HS-5 (cell line): ENCODE data around the gene GALNT16.

Experiments
- DNase-seq: peaks from one replicate; pipeline ENCODE4 v3.0.0-alpha.2; 2012; ENCODE audit warnings: low read depth

GALNT16 gene

GRCh38 chr14:69317102-69317755 is 57.3 kb downstream of the GALNT16 start:
- peak; percentile 90 for DNase-seq

GRCh38 chr14:69317780-69318179 is 57.8 kb downstream of the GALNT16 start:
- no peak for DNase-seq

GRCh38 chr14:69318241-69318640 is 58.3 kb downstream of the GALNT16 start:
- DNase-seq: no peak

- DNase-seq: no peak
These were observed 59.0 kb downstream of the GALNT16 start for GRCh38 chr14:69318901-69319475.

- no peak for DNase-seq
These were observed 60.0 kb downstream of the GALNT16 start for GRCh38 chr14:69319911-69320310.

GRCh38 chr14:69320581-69321365 is 60.8 kb downstream of the GALNT16 start:
- DNase-seq: no peak

- DNase-seq: no peak
These were observed 61.8 kb downstream of the GALNT16 start for GRCh38 chr14:69321601-69322330.

- no peak for DNase-seq
These were observed 63.5 kb downstream of the GALNT16 start for GRCh38 chr14:69323266-69323998.

GRCh38 chr14:69323999-69324282 is 64.0 kb downstream of the GALNT16 start:
- no peak for DNase-seq

- DNase-seq: no peak
These were observed 64.5 kb downstream of the GALNT16 start for GRCh38 chr14:69324341-69324931.

- no peak for DNase-seq
These were observed 65.1 kb downstream of the GALNT16 start for GRCh38 chr14:69325086-69325485.

GRCh38 chr14:69325646-69326265 is 65.8 kb downstream of the GALNT16 start:
- DNase-seq: no peak

GRCh38 chr14:69326611-69327010 is 66.7 kb downstream of the GALNT16 start:
- DNase-seq: no peak

- DNase-seq: no peak
These were observed 67.5 kb downstream of the GALNT16 start for GRCh38 chr14:69327507-69327906.

GRCh38 chr14:69328317-69328716 is 68.4 kb downstream of the GALNT16 start:
- no peak for DNase-seq

- no peak for DNase-seq
These were observed 68.8 kb downstream of the GALNT16 start for GRCh38 chr14:69328765-69329164.

GRCh38 chr14:69331206-69331605 is 71.2 kb downstream of the GALNT16 start:
- DNase-seq: no peak

GRCh38 chr14:69332782-69333395 is 72.9 kb downstream of the GALNT16 start:
- no peak for DNase-seq

- no peak for DNase-seq
These were observed 73.9 kb downstream of the GALNT16 start for GRCh38 chr14:69333791-69334337.

- DNase-seq: no peak
These were observed 74.6 kb downstream of the GALNT16 start for GRCh38 chr14:69334576-69334975.
